ENCODE results near the gene CRYBB2.

Gene CRYBB2, protein sequence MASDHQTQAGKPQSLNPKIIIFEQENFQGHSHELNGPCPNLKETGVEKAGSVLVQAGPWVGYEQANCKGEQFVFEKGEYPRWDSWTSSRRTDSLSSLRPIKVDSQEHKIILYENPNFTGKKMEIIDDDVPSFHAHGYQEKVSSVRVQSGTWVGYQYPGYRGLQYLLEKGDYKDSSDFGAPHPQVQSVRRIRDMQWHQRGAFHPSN

GRCh38 chr22:25219211-25219689, at the start of gene CRYBB2:
CRYBB2 (plus strand) TSS chr22:25219639; CDS start chr22:25221430, 1,791 bp downstream.
- no peak within 1 kb of the TSS for H3K4me3 ChIP-seq (ENCODE audit: low read depth, low read length)
- no peak for DNase-seq (ENCODE audit: low read depth)
- TF ChIP-seq CTCF (IDR thresholded peaks at IDR 0.05; ENCODE audit: control insufficient read depth, extremely low read depth, insufficient read depth): no peak

DNA sequence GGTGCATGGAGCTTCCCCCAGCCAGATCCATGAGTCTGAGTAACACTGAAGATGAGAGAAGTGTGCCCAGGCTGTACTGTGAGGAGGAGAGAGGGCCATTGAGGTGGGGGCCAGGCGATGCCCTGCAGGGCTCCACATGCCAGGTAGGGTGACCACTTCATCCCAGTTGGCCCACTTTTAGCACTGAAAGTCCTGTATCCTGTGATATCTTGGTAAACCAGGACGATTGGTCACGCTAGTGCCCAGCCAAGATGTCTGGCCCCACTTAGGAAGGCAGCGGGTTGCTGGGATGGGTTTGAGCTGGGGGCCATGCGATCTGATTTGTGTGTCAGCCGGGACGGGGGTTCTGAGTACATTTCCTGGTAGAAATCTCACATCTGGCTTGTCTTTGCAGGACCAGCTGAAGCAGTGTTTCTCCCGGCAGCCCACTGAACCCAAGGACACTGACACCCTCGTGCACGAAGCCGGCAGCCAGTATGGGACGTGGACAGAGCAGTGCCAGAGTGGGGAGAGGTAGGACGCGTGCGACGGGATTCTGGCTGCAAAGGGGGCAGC, 48.9 kb upstream of the CRYBB2 start:
- no peak overlapping the region for H3K4me3 ChIP-seq (ENCODE audit: low read depth, low read length)
- TF ChIP-seq CTCF (IDR thresholded peaks at IDR 0.05; ENCODE audit: control insufficient read depth, extremely low read depth, insufficient read depth): no peak

GRCh38 chr22:25172153-25172552, 47.3 kb upstream of the CRYBB2 start:
- peak; percentile 74 for TF ChIP-seq CTCF (IDR thresholded peaks at IDR 0.05; ENCODE audit: control insufficient read depth, extremely low read depth, insufficient read depth)
- H3K4me3 ChIP-seq (ENCODE audit: low read depth, low read length): no peak overlapping the region
- no peak for DNase-seq (ENCODE audit: low read depth)

More for the DNA sequence above, 48.9 kb upstream of the CRYBB2 start:
- no peak for DNase-seq (ENCODE audit: low read depth)

DNA sequence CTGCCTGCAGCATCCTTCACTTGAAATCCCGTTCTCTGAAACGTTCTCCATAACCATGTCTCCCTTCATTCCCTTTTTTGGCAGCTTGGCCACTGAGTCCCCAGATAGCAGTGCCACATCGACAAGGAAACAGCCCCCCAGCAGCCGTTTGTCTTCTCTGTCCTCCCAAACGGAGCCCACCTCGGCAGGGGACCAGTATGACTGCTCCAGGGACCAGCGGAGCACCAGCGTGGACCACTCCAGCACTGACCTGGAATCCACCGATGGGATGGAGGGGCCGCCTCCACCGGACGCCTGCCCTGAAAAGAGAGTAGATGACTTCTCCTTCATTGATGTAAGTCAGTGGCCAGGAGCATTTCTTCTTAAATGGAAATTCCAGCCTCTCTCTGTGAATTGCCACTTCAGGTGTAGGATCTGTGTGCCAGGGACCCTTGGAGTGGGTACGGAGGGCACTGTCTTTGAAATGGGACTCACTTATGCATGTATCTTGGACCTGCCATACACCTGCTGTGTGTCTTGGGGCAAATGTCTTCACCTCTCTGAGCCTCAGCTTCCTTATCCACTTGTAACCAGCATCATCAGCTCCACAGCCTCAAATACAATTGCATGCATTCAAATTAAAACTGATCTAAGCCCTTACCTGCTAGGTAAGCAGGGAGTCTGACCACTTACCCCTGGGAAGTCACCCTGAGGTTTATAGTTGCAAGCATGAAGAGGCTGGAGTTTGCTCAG, 45.1 kb upstream of the CRYBB2 start:
- no peak for TF ChIP-seq CTCF (IDR thresholded peaks at IDR 0.05; ENCODE audit: control insufficient read depth, extremely low read depth, insufficient read depth)
- no peak for DNase-seq (ENCODE audit: low read depth)
- no peak overlapping the region for H3K4me3 ChIP-seq (ENCODE audit: low read depth, low read length)

DNA sequence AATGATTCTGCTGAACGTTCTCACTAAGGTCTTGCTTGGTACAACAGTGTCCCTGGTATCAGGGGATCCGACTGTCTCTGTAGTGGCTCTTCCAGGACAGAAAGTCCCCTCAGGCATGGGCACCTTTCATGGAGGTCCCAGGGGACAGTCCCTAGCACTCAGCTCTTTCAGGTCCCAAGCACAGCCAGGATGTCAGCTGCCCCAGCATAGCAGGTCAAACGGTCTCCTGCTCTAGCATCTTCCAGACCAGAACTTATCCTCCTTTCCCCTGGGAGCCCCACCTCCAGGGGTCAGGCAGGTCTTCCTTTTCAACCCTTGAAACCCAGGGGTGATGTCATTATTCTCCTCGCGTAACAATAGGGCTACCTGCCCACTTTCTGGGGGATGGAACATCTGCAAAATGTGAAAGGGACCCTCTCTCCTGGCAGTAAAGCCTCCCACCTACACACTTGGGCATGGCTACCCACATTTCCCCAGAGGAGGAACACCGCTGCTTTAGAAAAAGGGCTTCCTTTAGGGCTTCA, 44.5 kb upstream of the CRYBB2 start:
- no peak overlapping the region for H3K4me3 ChIP-seq (ENCODE audit: low read depth, low read length)
- TF ChIP-seq CTCF (IDR thresholded peaks at IDR 0.05; ENCODE audit: control insufficient read depth, extremely low read depth, insufficient read depth): no peak
- DNase-seq (ENCODE audit: low read depth): no peak

DNA sequence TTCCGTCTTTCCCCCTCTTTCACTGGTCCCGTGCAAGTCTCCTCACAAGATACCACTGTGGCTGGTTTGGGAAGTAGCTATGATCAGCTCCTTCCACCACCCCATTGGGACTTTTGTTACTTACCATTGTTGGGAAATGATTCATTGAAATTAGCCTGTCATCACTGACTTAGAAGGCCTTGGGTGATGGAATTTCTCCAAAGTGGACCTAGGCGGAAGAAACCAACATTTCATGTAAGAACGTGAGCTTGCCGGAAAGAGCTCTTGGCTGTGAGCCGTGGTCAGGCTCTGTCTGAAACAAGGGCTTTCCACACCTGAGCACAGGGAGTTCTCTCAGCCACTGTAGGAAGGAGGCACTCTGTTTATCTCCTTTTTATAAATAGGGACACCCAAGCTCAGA, 43.3 kb upstream of the CRYBB2 start:
- no peak for DNase-seq (ENCODE audit: low read depth)
- H3K4me3 ChIP-seq (ENCODE audit: low read depth, low read length): no peak overlapping the region
- TF ChIP-seq CTCF (IDR thresholded peaks at IDR 0.05; ENCODE audit: control insufficient read depth, extremely low read depth, insufficient read depth): no peak

Measured in LNCaP clone FGC (cell line).